Astrocyte (in vitro differentiated cells and primary cell): ENCODE measurements around the gene LMTK2.

Experiments
- CTCF ChIP-seq: IDR thresholded peaks from 2 replicates; pipeline ENCODE4 v1.5.1; 2011; ENCODE audit warnings: low read depth, mild to moderate bottlenecking, inconsistent platforms, low read length, moderate library complexity; ENCODE audit not compliant: insufficient read depth
- EZH2 ChIP-seq: IDR thresholded peaks from 2 replicates; pipeline ENCODE4 v1.6.1; 2012; ENCODE audit warnings: mild to moderate bottlenecking, low read length, inconsistent platforms; ENCODE audit not compliant: insufficient read depth

- no peak for TF ChIP-seq CTCF
- TF ChIP-seq EZH2, result no peak
Observed at GRCh38 chr7:98100088-98100487, 6.6 kb upstream of the LMTK2 start.
